Measurements from ENCODE around the gene FAM222A.
A peak's percentile ranks its signal among the peaks of the same experiment; 100 is the strongest.

The FAM222A gene

GRCh38 chr12:109734219-109735000 is 20.8 kb downstream of the FAM222A start:
- H3K27ac ChIP-seq = peak overlapping the region; percentile 78
- peak; percentile 79 for DNase-seq
- peaks cover 52% of the 10 kb centered on the region for H3K36me3 ChIP-seq
- TF ChIP-seq CTCF (IDR thresholded peaks at IDR 0.05; ENCODE audit: low read depth, low read length) = no peak
- no peak overlapping the region; the same call in 1 of the 2 replicates for H3K4me3 ChIP-seq (ENCODE audit: low read depth, low read length)
- no peaks in the 10 kb centered on the region for H3K9me3 ChIP-seq (ENCODE audit: severe bottlenecking)
- H3K27me3 ChIP-seq (ENCODE audit: insufficient read depth, low read depth, severe bottlenecking) = no peaks in the 10 kb centered on the region

GRCh38 chr12:109735051-109735521 is 21.5 kb downstream of the FAM222A start:
- Histone ChIP-seq H3K27ac (peak overlapping the region; percentile 78), H3K27me3 (ENCODE audit: insufficient read depth, low read depth, severe bottlenecking) (no peaks in the 10 kb centered on the region), H3K36me3 (peaks cover 51% of the 10 kb centered on the region), H3K9me3 (ENCODE audit: severe bottlenecking) (no peaks in the 10 kb centered on the region), H3K4me3 (ENCODE audit: low read depth, low read length) (no peak overlapping the region)
- no peak for TF ChIP-seq CTCF (IDR thresholded peaks at IDR 0.05; ENCODE audit: low read depth, low read length)
- peak; percentile 5 for DNase-seq

- H3K27ac ChIP-seq = peak overlapping the region; percentile 78
- H3K9me3 ChIP-seq (ENCODE audit: severe bottlenecking) = no peaks in the 10 kb centered on the region
- no peak overlapping the region for H3K4me3 ChIP-seq (ENCODE audit: low read depth, low read length)
- H3K36me3 ChIP-seq = peaks cover 47% of the 10 kb centered on the region
- H3K27me3 ChIP-seq (ENCODE audit: insufficient read depth, low read depth, severe bottlenecking) = no peaks in the 10 kb centered on the region
- DNase-seq = peak; percentile 9
- no peak for TF ChIP-seq CTCF (IDR thresholded peaks at IDR 0.05; ENCODE audit: low read depth, low read length)
These were observed 22.4 kb downstream of the FAM222A start for GRCh38 chr12:109735825-109736551.

GRCh38 chr12:109736552-109737108 is 23.0 kb downstream of the FAM222A start:
- Histone ChIP-seq H3K27me3 (ENCODE audit: insufficient read depth, low read depth, severe bottlenecking) (no peaks in the 10 kb centered on the region), H3K4me3 (ENCODE audit: low read depth, low read length) (no peak overlapping the region), H3K27ac (peak overlapping the region; percentile 78), H3K9me3 (ENCODE audit: severe bottlenecking) (no peaks in the 10 kb centered on the region), H3K36me3 (peaks cover 47% of the 10 kb centered on the region)
- TF ChIP-seq CTCF (IDR thresholded peaks at IDR 0.05; ENCODE audit: low read depth, low read length) = no peak
- peak; percentile 26 for DNase-seq

GRCh38 chr12:109737126-109737525 is 23.5 kb downstream of the FAM222A start:
- Histone ChIP-seq H3K4me3 (ENCODE audit: low read depth, low read length) (peak overlapping the region; percentile 7; the same call in 1 of the 2 replicates), H3K36me3 (peaks cover 49% of the 10 kb centered on the region), H3K27me3 (ENCODE audit: insufficient read depth, low read depth, severe bottlenecking) (no peaks in the 10 kb centered on the region), H3K9me3 (ENCODE audit: severe bottlenecking) (no peaks in the 10 kb centered on the region), H3K27ac (peak overlapping the region; percentile 78)
- no peak for DNase-seq
- no peak for TF ChIP-seq CTCF (IDR thresholded peaks at IDR 0.05; ENCODE audit: low read depth, low read length)
